RKO (cell line): ENCODE results near the gene XRCC3.
"Not testable (repeated sequence)": the region's sequence is repeated elsewhere in the genome, so short reads cannot be mapped to it uniquely, and the experiment has no call there.

ENCODE experiments used
- DNase-seq: peaks from one replicate; pipeline ENCODE4 v3.0.0-alpha.2; 2016; ENCODE audit warnings: low spot score

Gene XRCC3

DNA sequence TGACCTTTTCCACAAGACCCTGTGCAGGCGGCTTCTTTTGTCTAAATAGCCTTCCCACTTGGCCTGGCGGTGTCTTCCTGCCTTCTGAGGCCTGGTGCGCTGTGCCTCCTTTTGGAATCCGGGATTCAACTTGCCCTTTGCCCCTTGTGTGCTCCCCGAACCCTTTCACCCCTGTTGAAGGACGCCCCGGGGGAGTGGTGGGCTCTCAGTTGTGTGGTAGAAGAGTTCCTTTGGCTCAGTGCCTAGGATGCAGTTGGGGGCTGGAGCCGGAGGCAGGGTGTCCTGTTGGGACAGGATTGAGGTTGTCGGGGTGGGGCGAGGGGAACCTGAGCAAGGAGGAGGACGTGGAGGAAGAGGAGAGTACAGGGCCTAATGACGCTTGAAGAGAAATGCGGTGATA, 51.7 kb downstream of the XRCC3 start:
- no peak for DNase-seq

DNA sequence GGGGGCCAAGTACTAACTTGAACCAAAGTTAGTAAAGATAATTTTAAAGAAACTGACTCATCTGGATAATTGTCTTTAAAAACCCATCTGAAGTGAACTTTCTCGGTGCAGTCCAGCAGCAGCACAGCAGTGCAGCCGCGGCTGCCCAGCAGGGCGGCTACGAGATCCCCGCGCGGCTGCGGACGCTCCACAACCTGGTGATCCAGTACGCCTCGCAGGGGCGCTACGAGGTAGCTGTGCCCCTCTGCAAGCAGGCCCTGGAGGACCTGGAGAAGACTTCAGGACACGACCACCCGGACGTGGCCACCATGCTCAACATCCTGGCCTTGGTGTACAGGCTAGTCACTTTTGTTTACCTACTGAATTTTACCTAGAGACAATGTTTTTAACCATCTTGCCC, 52.7 kb downstream of the XRCC3 start:
- no peak for DNase-seq

DNA sequence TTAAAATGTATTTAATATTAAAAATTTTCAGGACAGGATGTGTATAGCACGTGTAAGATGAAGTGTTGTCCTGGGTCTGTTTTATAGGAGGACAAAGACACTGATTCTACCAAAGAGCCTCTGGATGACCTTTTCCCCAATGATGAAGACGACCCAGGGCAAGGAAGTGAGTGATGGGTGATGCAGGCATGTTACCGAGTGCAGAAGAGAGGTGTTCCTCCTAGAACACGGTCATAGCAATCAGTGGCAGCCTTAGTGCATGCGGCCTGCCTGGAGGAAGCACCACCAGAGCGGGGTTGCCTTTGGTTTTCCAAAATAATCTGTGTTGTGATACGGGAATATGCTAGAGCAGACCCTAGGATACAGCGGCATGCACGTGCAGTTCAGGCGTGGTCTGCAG, 53.2 kb downstream of the XRCC3 start:
- no peak for DNase-seq

DNA sequence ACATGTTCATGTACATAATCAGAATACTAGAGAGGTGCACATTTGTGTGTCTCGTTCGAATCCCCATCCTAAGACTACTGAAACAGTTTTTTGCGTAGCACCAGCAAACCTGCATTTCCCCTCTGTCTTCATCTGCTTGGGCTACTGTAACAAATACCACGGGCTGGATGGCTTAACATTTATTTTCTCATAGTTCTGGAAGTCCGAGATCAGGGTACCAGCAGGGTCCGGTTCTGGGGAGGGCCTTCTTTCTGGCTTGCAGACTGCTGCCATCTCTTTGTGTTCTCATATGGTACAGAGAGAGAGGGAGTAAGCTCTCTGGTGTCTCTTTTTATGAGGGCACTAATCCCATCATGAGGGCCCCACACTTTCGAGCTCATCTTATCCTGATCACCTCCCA, 55.6 kb downstream of the XRCC3 start:
- no peak for DNase-seq

DNA sequence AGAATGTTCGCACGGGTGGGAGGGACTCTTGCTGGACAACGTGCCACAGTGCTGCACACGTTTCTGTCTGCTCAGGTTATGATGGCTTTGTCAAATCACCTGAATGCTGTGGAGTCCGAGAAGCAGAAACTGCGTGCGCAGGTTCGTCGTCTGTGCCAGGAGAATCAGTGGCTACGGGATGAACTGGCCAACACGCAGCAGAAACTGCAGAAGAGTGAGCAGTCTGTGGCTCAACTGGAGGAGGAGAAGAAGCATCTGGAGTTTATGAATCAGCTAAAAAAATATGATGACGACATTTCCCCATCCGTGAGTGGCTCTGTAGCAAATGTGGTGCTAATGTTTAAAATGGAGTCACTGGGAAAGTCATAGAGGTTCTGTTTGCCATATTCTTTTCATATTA, 57.8 kb downstream of the XRCC3 start:
- DNase-seq = no peak

DNA sequence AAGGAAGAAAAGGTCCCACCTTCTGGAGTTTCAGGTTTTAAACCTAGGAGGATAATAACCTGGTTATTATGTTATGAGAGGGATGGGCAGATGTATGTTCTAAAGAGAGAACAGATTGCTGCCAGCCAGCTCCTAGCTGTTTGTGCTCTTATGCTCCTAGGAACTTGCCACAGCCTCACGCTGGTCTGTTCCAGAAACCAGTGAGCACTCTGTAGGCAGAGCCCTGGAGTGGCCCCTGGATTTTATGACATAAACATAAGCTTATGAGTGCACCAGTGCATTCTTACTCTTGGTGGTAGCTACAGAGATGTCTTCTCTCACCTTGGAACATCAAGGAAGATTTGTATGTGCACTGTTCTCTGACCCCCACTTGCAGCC, 58.5 kb downstream of the XRCC3 start:
- no peak for DNase-seq

DNA sequence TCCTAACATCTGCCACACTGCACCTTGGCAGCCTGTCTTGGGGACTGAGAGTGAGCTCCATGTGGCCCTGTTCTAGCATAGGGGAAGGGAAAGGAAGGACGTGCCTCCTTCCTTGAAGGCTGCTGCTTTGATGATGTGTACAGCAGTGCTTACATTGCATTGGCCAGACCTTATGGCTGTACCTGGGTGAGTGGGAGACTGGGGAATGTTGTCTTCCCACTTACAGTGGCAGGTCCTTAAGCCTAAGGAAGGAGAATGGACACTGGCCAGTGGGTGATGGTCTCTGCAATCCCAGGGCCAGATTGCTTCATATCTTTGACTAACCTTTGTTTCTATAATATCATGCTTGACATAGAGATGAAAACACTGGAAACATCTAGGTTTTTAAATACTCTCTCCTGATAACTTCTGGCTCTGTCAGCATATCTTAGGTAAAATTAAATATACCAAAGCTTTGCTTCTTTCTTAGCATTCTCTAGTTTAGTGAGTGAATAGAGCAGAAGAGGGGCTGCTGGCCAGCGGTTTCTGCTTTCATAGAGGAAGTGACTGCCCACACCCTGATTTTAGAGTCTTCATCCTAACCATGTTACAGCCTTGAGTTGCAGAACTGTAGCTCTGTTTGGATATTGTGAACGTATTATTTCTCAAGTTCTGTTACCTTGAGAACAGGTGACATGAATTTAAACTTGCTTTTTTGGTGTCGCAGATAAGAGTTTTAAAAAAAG, 59.1 kb downstream of the XRCC3 start:
- no peak for DNase-seq

DNA sequence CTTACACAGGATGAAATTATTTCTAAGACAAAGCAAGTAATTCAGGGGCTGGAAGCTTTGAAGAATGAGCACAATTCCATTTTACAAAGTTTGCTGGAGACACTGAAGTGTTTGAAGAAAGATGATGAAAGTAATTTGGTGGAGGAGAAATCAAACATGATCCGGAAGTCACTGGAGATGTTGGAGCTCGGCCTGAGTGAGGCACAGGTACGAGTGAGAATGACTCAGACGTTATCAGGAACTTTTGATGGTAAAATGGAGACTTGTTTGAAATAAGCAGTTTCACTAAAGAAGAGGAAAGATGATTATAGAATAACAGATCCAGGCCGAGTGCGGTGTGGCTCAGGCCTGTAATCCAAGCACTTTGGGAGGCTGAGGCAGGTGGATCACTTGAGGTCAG, 60.6 kb downstream of the XRCC3 start:
- no peak for DNase-seq

DNA sequence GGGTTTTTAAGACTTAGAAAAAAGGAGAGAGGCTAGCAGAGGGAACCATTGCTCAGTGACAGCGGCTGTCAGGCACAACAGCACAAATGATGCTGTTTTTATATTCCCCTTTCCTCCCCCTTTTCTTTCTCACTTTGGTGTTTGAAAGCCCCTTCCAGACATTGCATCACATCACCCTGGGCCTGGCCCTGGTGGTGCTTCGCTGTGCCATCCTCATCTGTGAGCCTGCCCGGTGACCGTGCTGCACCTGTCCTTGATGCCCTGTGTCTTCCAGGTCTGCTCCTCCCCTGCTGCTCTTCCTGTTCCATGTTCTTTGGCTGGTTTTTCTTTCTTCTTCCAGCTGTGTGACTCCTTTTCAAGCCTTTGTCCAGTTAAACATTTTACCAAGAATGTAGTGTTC, 61.4 kb downstream of the XRCC3 start:
- DNase-seq = no peak

DNA sequence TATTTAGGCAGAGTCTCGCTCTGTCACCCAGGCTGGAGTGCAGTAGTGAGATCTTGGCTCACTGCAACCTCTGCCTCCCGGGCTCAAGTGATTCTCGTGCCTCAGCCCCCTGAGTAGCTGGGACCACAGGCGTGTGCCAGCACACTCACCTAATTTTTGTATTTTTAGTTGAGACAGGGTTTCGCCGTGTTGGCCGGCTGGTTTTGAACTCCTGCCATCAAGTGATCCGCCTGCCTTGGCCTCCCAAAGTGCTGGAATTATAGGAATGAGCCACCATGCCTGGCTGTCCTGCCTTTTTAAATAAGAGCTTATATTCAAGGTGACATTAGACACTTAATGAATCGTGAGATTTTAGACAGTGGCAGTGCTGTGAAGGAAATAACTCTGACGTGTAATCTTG, 61.9 kb downstream of the XRCC3 start:
- DNase-seq = not testable (repeated sequence)

DNA sequence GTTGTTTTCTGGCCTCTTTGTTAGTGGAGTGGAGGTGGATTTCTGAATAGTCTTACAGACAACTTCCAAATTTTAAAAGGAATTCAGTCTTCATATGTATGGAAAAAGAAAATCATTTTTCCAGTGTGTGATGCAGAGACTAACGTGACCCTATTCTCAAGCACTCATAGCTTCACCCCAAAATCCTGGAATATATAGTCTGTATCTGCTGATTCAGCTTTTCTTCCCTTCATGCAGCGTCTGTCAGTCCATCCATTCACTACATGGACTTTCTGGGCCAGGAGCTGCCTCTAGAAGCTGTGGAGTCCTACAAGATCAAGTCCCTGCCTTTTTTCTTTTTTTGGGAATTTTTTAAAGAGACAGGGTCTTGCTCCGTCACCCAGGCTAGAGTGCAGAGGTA, 62.4 kb downstream of the XRCC3 start:
- no peak for DNase-seq

DNA sequence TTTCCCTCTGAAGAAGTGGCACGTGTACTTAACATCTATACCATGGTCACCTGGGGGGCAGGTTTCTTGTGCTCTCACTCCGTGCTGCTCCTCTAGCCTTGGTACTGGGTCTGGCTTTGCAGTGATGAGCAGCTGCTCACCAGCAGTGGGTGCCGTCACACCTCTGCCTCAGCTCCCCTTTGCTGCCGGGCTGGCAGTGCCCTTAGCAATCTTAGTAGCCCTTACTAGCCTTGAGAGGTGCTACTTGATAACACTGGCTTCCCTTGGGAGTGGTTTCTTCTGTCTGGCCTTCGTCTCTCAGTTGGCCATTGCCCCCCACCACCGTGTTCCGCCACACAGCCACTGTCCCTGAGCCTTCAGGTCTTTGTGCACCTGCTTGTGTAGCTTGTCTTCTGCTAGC, 63.7 kb downstream of the XRCC3 start:
- no peak for DNase-seq

DNA sequence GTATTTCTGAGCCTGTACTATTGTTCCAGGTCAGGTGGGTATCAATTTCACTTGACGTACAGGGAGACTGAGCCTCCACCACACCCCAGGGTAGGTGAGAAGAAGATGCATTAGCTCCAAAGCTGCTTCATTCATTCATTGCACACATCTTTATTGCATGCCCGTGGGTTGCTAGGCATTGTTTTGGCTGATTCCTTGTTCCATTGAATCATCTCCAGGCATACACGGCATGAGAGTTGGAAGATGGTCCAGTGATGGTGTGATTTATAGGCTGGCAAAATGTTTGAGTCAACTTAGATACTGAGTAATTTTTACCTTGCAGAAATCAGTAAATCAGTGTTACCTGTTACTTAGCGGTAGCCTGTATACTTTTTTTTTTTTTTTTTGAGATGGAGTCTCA, 65.0 kb downstream of the XRCC3 start:
- no peak for DNase-seq

DNA sequence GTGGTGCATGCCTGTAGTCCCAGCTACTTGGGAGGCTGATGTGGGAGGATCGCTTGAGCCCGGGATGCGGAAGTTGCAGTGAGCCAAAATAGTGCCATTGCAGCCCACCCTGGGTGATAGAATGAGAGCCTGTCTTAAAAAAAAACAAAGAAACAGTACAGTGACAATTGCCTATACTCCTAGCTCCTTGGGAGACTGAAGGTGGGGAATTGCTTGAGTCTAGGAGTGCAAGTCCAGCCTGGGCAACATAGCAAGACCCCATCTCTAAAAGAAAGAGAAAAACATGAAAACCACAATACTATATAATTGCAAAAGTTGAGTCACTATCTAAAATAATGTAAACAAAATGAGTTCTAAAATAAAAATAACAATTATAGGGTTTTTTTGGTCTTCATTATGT, 66.2 kb downstream of the XRCC3 start:
- no peak for DNase-seq
